Stimulated activated CD8-positive, alpha-beta memory T cell treated with anti-CD3 and anti-CD28 coated beads, Interleukin-4, amount 100 ng/mL, for 48 hours (primary cell): Measurements from ENCODE around the gene FAM118A.
"Not testable (repeated sequence)": the region's sequence is repeated elsewhere in the genome, so short reads cannot be mapped to it uniquely, and the experiment has no call there.

ENCODE experiments used
- DNase-seq: peaks from one replicate; pipeline ENCODE4 v3.0.0-alpha.2; 2020

The FAM118A gene

DNA sequence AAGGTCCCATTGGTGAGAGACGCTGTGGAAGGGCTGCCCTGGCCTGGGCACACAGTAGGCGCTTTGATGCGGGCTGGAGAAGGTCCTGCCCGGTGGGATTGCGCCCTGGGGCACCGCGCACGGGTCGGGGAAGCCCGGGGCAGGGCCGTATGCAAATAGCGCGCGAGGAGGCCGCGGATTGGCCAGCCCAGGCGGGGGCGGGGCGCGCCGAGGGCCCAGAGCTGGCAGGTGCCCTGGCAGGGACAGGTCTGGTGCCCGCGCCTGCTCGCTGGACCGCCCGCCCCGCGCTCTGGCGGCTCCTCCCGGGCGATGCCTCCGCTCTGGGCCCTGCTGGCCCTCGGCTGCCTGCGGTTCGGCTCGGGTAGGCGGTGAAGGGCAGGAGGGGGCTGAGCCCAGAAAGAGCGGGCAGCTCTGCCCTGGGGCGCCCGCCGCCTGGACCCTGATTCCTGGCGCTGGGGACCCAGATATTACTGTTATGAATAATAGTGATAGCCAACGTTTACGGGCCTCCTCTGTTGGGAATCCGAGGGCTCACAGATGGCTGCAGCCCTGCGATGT is 24.9 kb upstream of the FAM118A start, which contains the start of gene UPK3A:
Gene UPK3A (plus strand): TSS at position 245 of the 558 bp plus-strand sequence. CDS start 65 bp downstream, at position 310.
- peak; percentile 72 for DNase-seq

DNA sequence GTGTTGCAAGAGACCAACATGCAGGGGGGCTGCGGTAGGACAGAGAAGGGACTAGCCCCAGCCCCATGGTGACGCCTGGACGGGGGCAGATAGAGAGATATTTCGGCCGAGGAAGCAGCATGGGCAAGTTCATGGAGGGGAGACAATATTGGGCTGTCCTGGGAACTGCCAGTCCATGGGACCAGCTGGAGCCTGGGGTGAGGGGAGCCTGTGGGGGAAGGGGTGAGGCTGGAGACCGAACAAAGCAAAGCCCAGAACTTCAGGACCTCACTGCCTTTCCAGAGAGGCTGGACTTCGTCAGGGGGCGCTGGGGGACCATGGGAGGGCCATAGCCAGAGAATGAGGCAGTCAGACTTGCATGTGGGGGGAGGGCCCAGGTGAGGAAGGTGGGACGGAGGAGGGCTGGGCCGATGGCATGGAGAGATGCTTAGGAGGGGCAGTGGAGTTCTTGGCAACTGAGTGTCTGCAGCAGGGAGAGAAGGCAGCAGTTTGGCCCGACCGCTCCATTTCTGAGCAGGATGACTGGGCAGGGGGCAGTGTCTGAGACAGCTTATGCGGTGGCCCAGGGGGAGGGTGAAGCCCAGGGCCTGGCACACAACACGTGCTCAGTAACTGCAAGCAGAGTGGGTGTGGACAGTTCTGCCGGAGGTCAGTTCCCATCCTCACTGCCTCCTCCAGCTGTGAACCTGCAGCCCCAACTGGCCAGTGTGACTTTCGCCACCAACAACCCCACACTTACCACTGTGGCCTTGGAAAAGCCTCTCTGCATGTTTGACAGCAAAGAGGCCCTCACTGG is 24.3 kb upstream of the FAM118A start:
- no peak for DNase-seq

DNA sequence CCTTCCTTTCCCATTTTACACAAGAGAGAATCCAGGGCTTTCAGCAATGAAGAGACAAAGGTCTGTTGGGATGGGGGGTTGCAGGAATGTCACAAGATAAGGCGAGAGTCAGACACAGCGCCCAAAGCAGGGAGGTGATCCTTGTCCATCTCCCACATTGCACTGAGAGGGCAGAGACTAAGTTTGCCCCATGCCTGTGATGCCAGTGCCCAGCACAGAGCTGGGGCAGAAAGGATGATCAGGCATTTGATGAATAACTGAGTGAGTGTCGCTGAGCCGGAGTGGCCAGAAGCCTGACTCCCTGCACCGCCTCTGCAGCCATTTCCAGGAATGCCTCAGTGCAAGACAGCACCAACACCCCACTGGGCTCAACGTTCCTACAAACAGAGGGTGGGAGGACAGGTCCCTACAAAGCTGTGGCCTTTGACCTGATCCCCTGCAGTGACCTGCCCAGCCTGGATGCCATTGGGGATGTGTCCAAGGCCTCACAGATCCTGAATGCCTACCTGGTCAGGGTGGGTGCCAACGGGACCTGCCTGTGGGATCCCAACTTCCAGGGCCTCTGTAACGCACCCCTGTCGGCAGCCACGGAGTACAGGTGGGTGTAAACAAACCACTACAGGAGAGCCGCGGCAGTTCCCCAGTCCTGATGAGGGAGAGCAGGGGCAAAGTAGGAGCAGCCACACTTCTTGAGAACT is 22.7 kb upstream of the FAM118A start:
- DNase-seq = no peak

DNA sequence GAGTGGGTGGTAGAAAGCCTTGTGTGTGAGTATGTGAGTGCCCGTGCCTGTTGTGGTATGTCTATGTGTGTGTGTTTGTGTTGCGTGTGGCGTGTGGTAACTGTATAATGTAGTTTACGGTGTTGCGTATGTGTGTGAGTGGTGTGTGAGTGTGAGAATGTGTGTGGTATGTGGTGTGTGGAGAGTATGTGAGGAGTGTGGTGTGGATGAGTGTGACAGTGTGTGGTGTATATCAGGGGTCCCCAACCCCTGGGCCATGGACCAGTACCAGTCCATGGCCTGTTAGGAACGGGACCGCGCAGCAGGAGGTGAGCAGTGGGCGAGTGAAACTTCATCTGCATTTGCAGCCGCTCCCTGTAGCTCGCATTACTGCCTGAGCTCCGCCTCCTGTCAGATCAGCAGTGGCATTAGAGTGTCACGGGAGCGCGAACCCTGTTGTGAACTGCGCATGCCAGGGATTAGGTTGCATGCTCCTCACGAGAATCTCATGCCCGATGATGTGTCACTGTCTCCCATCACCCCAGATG is 19.3 kb upstream of the FAM118A start:
- DNase-seq = no peak

DNA sequence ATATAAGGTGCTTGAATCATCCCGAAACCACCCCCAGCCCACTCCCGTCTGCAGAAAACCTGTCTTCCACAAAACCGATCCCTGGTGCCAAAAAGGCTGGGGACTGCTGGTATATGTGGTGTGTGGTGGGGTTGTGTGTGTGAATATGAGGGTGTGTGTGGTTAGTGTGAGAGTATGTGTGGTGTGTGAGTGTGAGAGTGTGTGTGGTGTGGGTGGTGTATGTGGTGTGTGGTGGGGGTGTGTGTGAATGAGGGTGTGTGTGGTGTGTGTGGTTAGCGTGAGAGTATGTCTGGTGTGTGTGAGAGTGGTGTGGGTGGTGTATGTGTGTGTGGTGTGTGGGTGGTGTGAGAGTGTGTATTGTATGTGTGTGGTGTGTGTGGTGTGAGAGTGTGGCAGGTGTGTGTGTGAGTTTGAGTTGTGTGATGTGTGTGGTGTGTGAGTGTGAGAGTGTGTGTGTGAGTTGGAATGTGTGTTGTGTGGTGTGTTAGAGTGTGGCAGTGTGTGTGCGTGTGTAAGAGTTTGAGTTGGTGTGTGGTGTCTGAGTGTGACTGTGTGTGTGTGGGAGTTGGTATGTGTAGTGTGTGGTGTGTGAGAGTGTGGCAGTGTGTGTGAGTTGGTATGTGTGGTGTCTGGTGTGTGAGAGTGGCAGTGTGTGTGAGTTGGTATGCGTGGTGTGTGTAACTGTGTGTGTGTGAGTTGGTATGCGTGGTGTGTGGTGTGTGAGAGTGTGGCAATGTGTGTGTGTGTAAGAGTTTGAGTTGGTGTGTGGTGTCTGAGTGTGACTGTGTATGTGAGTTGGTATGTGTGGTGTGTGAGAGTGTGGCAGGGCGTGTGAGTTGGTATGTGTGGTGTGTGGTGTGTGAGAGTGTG is 18.4 kb upstream of the FAM118A start:
- DNase-seq = peak; percentile 35

DNA sequence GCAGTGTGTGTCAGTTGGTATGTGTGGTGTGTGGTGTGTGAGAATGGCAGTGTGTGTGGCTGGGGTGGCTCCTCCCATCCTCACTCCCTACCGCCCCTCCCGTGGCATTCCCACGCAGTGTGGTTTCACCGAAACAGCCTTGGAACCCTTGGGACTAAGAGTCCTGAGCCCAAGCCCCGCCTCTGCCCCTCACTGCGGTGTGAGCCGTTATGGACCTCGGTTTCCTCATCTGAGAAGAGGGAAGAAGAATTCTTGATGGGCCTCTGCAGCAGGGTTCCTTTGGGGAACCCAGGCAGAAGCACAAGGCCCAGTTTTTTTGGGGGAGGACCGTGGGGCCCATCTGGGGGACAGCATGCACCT is 17.8 kb upstream of the FAM118A start:
- DNase-seq = no peak

DNA sequence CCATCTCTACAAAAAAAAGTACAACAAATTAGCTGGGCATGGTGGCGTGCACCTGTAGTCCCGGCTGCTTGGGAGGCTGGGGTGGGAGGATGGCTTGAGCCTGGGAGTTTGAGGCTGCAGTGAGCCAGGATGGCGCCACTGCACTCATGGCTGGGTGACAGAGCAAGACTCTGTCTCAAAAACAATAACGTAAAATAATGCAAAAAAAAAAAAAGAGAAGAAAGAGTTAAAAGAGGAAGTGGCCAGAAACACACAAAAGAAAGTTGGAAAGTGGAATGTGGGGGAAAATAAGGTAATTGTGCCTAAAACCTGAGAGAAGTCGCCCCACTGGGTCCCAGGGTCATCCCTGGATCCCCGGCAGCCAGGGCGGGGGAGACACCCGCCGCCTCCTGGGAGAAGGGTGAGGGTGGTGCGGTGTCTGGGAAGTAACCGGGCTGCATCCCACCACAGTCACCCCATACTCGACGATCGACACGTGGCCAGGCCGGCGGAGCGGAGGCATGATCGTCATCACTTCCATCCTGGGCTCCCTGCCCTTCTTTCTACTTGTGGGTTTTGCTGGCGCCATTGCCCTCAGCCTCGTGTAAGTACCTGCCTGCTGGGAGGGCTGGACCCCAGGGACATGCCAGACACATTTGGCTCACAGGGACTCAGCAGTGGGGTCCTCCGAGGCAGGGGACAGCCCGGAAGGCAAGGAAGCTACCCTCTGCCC is 16.8 kb upstream of the FAM118A start:
- DNase-seq = no peak

DNA sequence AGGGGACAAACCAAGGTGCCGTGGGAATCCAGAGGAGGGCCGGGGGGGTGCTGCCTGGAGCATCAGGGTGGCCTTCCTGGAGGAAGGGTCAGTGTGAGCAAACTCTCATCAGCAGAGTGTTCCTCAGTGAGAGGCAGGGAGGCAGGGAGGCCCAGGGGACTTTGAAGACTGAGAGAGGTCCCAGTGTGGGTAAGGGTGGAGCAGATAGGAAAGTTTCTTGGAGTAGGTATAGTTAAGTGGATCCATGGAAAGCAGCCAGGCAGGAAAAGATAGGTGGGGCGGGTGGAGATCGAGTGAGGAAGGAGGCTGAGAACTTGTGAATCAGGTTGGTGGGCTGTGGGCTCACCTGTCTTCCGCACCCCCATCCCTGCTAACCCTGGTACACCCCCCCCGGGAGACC is 15.7 kb upstream of the FAM118A start:
- no peak for DNase-seq

DNA sequence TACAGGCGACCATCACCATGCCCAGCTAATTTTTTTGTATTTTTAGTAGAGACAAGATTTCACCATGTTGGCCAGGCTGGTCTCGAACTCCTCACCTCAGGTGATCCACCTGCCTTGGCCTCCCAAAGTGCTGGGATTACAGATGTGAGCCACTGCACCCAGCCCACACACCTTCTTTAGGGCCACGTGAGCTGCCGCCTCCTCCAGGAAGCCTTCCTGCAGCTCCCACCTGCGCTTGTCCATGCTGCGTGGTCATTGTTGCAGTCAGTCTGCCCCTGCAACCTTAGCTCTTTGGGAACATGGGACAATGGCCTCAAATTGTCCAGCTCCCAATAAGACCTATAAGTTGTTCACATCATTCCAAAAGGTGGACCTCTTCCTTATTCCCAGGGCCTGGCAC is 14.7 kb upstream of the FAM118A start:
- DNase-seq = not testable (repeated sequence)

DNA sequence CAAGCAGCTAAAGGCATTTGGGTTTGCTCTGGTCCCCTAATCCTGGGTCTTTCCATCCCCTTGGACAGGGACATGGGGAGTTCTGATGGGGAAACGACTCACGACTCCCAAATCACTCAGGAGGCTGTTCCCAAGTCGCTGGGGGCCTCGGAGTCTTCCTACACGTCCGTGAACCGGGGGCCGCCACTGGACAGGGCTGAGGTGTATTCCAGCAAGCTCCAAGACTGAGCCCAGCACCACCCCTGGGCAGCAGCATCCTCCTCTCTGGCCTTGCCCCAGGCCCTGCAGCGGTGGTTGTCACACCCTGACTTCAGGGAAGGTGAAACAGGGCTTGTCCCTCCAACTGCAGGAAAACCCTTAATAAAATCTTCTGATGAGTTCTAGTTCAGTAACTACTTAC is 14.2 kb upstream of the FAM118A start:
- DNase-seq = no peak

DNA sequence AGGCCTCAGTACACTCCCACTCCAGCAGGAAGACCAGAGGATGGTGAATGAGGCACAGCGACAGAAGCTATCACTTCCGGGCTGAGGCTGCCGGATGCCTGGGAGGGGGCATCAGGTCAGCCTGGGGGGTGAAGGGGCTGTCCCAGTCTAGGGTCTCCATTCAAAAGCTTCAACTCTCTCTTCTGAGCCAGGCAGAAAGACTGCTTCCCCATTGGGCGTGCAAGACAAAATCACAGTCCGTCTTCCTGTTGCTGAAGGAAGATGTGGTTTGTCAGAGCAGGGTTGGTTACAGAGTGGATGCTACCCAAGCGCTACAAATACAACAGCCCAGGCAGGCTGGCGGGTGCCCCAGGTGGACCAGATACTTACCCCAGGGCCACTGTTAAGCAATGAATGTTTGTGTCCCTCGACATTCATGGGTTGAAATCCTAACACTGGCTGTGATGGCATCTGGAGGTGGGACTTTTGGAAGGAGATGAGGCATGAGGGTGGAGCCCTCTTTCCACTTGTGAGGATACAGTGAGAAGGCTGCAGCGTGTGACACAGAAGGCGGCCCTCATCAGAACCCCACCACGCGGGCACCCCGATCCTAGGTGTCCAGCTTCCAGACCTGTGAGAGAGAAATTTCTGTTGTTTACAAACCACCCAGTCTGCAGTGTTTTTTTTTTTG is 13.0 kb upstream of the FAM118A start:
- DNase-seq = peak; percentile 30

DNA sequence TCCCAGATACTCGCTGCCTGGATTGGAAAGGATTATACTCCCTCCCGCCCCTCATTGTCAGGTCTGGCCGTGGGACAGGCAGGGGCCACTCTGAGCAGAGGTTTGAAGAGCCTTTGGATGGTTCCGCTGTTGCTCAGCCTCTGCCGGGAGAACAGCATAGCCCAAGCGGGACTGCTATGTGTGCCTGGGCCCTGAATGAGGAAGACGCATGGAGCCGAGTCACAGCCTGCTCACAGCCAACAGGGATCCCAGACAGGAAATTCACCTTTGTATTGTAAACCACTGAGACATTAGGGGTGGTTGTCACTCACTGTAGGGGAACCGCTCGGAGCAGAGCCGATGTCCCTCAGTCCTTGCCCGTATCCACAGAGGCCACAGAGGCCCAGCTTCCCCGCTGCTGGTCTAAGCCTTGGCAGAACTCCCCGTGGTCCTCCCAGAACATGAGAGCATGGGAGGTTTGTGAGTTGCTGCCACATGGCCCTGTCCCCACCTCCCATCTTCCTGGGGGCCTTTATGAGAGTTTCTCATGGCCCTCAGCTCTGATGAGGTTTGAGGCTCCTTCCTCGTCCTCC is 10.7 kb upstream of the FAM118A start:
- DNase-seq = no peak

DNA sequence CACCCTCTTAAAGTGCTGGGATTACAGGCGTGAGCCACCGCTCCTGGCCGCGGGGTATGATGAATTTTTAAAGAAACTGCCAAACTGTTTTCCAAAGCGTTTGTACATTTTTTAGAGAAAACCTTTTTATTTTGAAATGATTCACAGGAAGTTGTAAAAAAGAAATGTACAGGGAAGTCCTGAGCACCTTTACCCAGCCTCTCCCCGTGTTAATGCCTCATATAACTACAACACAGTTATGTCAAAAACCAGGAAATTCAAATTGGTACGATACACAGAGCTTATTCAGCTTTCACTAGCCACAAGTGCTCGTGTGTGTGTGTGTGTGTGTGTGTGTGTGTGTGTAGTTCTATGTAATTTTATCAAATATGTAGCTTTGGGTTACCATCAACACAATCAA is 7.0 kb upstream of the FAM118A start:
- no peak for DNase-seq

DNA sequence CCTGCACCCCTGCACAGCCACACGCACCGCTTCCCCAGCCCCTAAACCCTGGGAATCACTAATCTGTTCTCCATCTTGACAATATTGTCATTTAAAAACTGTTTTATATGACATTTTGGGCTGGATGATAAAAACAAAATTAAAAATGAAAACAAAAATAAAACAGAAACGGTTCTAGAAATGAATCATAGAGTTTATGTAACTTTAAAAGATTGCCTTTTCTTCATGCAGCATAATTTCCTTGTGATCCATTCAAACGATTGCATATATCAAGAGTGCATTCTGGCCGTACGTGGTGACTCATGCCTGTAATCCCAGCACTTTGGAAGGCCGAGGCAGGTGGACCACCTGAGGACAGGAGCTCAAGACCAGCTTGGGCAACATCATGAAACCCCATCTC is 6.6 kb upstream of the FAM118A start:
- DNase-seq = no peak

DNA sequence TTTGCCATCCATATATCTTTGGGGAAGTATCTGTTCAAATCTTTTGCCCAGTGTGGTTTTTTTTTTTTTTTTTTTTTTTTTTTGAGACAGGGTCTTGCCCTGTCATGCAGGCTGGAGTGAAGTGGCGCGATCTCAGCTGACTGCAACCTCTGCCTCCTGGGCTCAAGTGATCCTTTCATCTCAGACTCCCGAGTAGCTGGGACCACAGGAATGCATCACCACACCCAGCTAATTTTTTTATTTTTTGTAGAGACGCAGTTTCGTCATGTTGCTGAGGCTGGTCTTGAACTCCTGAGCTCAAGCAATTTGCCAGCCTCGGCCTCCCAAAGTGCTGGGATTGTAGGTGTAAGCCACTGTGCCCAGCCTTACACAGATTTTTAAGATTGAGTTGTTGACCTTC is 4.8 kb upstream of the FAM118A start:
- DNase-seq = no peak

DNA sequence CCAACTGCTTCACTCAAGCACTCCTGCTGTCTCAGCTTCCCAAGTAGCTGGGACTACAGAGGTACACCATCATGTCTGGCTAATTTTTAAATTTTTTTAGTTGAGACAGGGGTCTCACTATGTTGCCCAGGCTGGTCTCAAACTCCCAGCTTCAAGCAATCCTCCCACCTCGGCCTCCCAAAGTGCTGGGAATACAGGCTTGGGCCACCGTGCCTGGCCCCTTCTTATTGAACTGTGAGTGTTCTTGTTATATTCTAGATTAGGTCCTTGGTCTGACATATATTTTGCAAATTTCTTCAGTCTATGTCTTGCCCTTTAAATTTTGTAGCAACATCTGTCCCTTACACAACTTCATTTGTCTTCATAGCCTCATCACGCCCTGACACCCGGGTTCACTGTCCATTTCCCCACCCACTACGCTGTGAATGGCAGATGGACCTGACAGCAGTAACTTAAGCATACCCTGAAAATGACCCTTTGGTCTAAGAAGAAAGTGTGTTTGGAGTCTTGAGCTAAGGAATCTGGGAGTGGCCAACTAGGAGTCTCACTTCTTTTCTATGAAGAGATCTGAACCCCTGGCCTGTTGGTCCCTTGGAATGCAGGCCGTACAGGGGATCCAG is 4.2 kb upstream of the FAM118A start:
- no peak for DNase-seq

DNA sequence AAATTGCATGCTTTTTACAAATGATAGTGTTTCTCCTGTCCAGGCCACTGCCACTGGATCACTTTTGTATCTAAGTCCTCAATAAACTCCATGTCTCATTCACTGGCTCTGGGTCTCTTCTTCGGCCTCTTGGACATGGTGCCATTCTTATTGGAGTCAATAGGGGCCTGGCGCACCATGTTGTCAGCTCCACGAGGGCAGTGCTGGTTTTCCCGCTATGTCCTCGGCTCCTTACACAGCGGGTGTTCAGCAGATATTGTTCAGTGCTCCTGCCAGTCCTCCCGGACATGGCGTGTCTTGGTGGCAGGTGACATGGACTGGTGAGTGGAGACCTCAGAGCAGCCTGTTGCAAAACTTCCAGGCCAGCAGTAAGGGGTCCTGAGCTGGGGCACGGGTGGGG is 3.6 kb upstream of the FAM118A start:
- DNase-seq = no peak

DNA sequence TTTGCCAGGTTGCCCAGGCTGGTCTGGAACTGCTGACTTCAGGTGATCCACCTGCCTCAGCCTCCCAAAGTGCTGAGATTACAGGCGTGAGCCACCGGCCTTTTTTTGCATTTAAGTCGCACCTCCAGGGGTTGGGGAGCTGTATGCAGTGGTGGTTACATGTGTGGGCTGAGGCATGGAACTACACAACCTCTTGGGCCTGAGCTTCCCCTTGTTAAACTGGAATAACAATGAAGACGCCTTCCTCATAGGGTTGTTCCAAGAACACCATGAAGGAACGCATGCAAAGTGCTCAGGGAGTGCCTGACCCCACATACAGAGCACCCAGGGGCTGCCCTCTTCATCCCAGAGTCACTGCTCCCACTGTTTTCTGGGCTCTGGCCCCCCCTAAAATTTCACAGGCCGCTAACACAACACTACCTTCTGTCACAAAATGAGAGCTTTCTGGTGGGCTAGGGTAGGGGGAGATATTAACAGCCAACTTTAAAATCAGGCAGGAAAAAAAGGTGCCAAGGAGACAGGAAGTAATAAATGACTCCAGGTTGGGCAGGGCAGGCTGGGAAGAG is 1.3 kb upstream of the FAM118A start:
- DNase-seq = no peak

DNA sequence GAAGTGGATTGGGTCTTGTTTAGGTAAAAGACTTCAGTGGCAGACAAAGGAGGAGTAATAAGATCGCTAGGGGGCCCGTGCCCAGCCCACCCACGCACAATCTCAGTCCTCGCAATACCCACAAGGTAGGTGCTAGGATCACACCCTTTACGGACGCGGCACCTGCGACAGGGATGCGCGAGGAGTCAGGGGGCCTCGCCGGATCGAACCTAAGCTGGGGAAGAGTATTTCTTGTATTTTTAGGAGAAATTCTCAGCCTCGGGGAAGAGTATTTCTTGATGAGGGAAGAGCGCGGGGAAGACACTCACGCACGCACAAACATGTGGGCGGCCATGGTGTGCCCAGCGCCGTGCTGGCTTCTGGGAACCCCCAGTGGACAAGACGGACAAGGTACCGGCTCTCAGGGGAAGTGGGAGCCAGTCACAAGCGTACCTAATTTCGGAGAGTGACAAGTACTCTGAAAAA is 745 bp upstream of the FAM118A start:
- DNase-seq = peak; percentile 44

DNA sequence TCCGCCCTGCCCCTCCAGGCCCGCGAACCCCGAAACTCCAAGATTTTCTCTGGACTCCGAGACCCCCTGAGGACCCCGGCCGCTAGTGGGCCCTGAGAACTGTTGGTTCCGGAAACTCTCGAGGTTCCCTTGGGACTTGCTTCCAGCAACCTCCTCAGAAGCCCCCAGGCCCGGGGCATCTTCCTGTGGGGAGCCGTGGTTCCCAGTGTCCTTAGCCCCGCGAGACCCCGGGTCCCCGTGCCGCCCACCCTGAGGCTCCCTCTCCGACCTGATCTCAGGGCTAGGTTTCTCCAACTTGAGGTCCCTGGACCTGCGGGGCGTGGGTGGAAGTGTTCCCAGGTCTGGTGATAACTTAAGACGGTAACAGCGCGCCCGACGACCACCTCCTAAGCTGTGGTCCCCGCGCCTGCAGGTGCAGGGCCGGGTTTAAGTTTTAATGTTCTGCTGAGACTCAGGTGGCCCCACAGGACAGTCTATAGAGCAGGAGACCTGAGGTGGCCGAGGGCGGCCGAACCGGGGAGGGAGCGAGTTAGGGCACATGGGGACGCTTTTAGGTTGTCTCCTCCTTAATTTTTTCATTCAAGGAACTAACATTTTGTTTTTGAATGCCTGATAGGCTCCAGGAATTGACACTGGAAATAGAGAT is 720 bp downstream of the FAM118A start:
- peak; percentile 52 for DNase-seq
